Esophagus muscularis mucosa (tissue), 3 donors: Measurements from ENCODE around the gene B3GLCT.

Experiments
- EP300 ChIP-seq: sonication (generic); formaldehyde crosslinking; IDR thresholded peaks from one replicate; pipeline ENCODE4 v1.6.1; 2017; ENCODE audit warnings: antibody characterized with exemption
- TF ChIP-seq, protein P1 (sequence below), 3 experiments: fragments of 200-600 bp in 2 of 3; fragments of 450-650 bp in 1 of 3; sonication (generic) in 2 of 3; IDR thresholded peaks; one replicate each; pipeline ENCODE4 v1.5.1; 2017 to 2019; ENCODE audit warnings: antibody characterized with exemption in 3 of 3, mild to moderate bottlenecking in 2 of 3, moderate library complexity in 1 of 3

DNA sequence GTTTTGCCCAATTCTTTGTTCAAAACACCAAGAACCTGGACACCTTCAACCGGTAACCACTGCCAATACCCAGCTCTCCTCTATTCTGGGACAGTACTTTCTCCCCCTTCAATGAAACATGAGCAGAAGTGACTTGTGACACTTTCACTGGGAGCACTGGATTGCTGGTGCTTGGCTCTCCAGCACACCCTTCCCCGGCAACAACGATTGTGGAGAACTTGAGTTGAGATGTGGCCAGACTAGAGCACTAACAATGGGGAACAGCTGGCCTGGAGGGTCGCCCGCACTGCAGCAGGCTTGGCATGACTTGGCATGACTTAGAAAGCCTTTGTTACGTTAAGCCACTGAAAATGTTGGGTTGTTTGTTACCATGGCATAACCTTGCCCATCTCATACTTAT, 7.5 kb upstream of the B3GLCT start:
- TF ChIP-seq, protein P1, sequence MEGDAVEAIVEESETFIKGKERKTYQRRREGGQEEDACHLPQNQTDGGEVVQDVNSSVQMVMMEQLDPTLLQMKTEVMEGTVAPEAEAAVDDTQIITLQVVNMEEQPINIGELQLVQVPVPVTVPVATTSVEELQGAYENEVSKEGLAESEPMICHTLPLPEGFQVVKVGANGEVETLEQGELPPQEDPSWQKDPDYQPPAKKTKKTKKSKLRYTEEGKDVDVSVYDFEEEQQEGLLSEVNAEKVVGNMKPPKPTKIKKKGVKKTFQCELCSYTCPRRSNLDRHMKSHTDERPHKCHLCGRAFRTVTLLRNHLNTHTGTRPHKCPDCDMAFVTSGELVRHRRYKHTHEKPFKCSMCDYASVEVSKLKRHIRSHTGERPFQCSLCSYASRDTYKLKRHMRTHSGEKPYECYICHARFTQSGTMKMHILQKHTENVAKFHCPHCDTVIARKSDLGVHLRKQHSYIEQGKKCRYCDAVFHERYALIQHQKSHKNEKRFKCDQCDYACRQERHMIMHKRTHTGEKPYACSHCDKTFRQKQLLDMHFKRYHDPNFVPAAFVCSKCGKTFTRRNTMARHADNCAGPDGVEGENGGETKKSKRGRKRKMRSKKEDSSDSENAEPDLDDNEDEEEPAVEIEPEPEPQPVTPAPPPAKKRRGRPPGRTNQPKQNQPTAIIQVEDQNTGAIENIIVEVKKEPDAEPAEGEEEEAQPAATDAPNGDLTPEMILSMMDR (IDR thresholded peaks at IDR 0.05): no peak
- TF ChIP-seq EP300: no peak
